Adrenal gland (tissue), 12 donors: ENCODE data around the gene UPK1A. TPM values are rescaled to one million over a fixed set of nuclear protein-coding genes. Genes with fewer than 3 reads are reported as not detected.
A peak's percentile ranks its signal among the peaks of the same experiment; 100 is the strongest.

Experiments
- DNase-seq, 7 donors: peaks; one replicate each; pipeline ENCODE4 v3.0.0-alpha.2; 2019 to 2020
- H3K27ac ChIP-seq, 5 donors: fragments of 200-600 bp; sonication (generic) in 4 of 5; 1 replicate in 3 of 5; 2 replicates in 2 of 5; pipeline versions ENCODE4 v1.5.1 to v1.8.0; 2016 to 2020; ENCODE audit warnings: mild to moderate bottlenecking in 1 of 5
- H3K27me3 ChIP-seq: fragments of 200-600 bp; 2 replicates; pipeline ENCODE4 v1.8.0; 2021
- H3K36me3 ChIP-seq, 2 donors: fragments of 200-600 bp; replicated peaks in 1 of 2; 1 replicate in 1 of 2; 2 replicates in 1 of 2; pipeline versions ENCODE4 v1.5.1 to v1.8.0; 2018 to 2022
- H3K4me1 ChIP-seq, 2 donors: fragments of 200-600 bp; replicated peaks in 1 of 2; 1 replicate in 1 of 2; 2 replicates in 1 of 2; pipeline versions ENCODE4 v1.5.1 to v1.8.0; 2018 to 2021
- H3K4me3 ChIP-seq, 4 donors: fragments of 200-600 bp; sonication (generic) in 3 of 4; one replicate each; pipeline ENCODE4 v1.5.1; 2016 to 2018
- H3K9me3 ChIP-seq, 3 donors: fragments of 200-600 bp; sonication (generic) in 1 of 3; replicated peaks in 1 of 3; 1 replicate in 2 of 3; 2 replicates in 1 of 3; pipeline versions ENCODE4 v1.5.1 to v1.8.0; 2016 to 2021
- POLR2A ChIP-seq, 2 donors: fragments of 450-650 bp; IDR thresholded peaks; one replicate each; pipeline ENCODE4 v1.6.1; 2017; ENCODE audit warnings: antibody characterized with exemption in 2 of 2, mild to moderate bottlenecking in 2 of 2, moderate library complexity in 1 of 2
- WGBS, 4 donors: extraction: QIAGEN DNeasy Blood & Tissue Kit in 2 of 4; methylation state at CpG; one replicate each; pipeline versions ENCODE4 v1.1.5 to v1.1.7; 2013 to 2017; 5-methylcytosine and 5-hydroxymethylcytosine counted together
- intact Hi-C, 2 donors: fragments of 100-400 bp; cut with DNase I; formaldehyde crosslinking; loops; one replicate each; pipeline versions ENCODE4 v1.14.1 to v1.15.0; 2022 to 2023
- polyA plus RNA-seq, 3 donors: library from polyadenylated mRNA; stranded (reverse); fragments of 200-250 nt in 2 of 3; fragments of 350-450 nt in 1 of 3; fragmentation: Illumina TruSeq in 1 of 3; extraction: RNeasy Lipid Tissue Mini Kit (QIAGEN cat#74804) in 1 of 3; gene quantifications; one replicate each; pipeline ENCODE4 v1.2.3, GENCODE V29; 2013 to 2014
- total RNA-seq, 9 donors: library from RNA; depleted of rRNA in 4 of 9; stranded (reverse); fragments of >200 nt in 4 of 9; fragments of 120-200 nt in 1 of 9; fragmentation: NEBNext Ultra II Directional in 1 of 9; extraction: Animal tissue kit (Norgen Biotek cat#: 25700) in 1 of 9; gene quantifications; one replicate each; pipeline versions ENCODE4 v1.1.0 to v1.2.4, GENCODE V29; 2013 to 2023
- TF ChIP-seq, protein P1 (sequence below), 6 experiments: fragments of 450-650 bp in 4 of 6; fragments of 200-600 bp in 2 of 6; sonication (generic) in 1 of 6; IDR thresholded peaks; 1 replicate in 5 of 6; 2 replicates in 1 of 6; pipeline versions ENCODE4 v1.5.1 to v1.8.0; 2016 to 2021; ENCODE audit warnings: antibody characterized with exemption in 6 of 6, mild to moderate bottlenecking in 2 of 6, moderate library complexity in 1 of 6
- donor health status: healthy with polysubstance abuse.
- donor health status: Bipolar disorder and iron deficiency.
- donor health status: DM: yes; HTN: yes; CAD: no.
- donor health status: DM: no; HTN: no; CAD: no.
- donor health status: DM: no; HTN: no; CAD: no.
- donor health status: DM: yes; HTN: yes; CAD: no.

The UPK1A gene
- total and polyA plus RNA-seq, 12 donors: 1.2 TPM; not detected in 11

DNA sequence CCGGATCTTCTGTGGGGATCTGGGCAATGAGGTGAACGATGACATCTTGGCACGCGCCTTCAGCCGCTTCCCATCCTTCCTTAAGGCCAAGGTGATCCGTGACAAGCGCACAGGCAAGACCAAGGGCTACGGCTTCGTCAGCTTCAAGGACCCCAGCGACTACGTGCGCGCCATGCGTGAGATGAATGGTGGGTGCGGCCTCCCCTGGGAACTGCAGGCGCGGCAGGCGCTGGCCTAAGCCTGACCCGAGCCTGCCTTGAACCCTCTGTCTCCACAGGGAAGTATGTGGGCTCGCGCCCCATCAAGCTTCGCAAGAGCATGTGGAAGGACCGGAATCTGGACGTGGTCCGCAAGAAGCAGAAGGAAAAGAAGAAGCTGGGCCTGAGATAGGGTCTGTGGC, 29.2 kb upstream of the UPK1A start:
- H3K27ac ChIP-seq: no peak overlapping the region
- 83 to 94% (median 91%) methylated on average over 15 to 25 of the region's 25 CpGs for WGBS, 4 donors
- H3K27me3 ChIP-seq: no peaks in the 10 kb centered on the region
- H3K4me3 ChIP-seq: no peak overlapping the region
- no peaks in the 10 kb centered on the region for H3K4me1 ChIP-seq
- intact Hi-C loops: no loop called here
- no peak for DNase-seq
- no peaks in the 10 kb centered on the region for H3K9me3 ChIP-seq
- peaks cover 0 to 63% of the 10 kb centered on the region in 2 donors for H3K36me3 ChIP-seq
- TF ChIP-seq, protein P1, sequence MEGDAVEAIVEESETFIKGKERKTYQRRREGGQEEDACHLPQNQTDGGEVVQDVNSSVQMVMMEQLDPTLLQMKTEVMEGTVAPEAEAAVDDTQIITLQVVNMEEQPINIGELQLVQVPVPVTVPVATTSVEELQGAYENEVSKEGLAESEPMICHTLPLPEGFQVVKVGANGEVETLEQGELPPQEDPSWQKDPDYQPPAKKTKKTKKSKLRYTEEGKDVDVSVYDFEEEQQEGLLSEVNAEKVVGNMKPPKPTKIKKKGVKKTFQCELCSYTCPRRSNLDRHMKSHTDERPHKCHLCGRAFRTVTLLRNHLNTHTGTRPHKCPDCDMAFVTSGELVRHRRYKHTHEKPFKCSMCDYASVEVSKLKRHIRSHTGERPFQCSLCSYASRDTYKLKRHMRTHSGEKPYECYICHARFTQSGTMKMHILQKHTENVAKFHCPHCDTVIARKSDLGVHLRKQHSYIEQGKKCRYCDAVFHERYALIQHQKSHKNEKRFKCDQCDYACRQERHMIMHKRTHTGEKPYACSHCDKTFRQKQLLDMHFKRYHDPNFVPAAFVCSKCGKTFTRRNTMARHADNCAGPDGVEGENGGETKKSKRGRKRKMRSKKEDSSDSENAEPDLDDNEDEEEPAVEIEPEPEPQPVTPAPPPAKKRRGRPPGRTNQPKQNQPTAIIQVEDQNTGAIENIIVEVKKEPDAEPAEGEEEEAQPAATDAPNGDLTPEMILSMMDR (IDR thresholded peaks at IDR 0.05): no peak
- TF ChIP-seq POLR2A (IDR thresholded peaks at IDR 0.05): no peak

DNA sequence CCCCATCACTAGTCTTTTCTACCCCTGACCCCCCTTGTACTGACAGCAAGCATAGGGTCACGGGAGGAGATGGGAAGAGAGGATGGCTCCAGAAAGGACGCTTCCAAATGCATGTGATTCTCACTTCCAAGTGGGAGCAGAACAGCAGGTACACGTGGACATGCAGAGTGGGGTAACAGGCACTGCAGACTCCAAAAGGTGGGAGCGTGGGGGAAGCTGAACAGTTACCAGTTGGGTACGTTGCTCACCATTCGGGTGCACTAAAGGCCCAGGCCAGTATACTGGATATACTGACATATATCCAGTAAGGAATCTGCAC, 27.0 kb upstream of the UPK1A start:
- DNase-seq: no peak
- WGBS, 4 donors: 52 to 67% (median 54%) methylated on average over 6 of the region's 6 CpGs
- Histone ChIP-seq H3K27me3 (no peaks in the 10 kb centered on the region), H3K9me3 (no peaks in the 10 kb centered on the region), H3K36me3 (peaks cover 0 to 42% of the 10 kb centered on the region in 2 donors), H3K27ac (no peak overlapping the region), H3K4me1 (no peaks in the 10 kb centered on the region), H3K4me3 (no peak overlapping the region)
- TF ChIP-seq, protein P1 (IDR thresholded peaks at IDR 0.05): no peak
- intact Hi-C loops: no loop called here

DNA sequence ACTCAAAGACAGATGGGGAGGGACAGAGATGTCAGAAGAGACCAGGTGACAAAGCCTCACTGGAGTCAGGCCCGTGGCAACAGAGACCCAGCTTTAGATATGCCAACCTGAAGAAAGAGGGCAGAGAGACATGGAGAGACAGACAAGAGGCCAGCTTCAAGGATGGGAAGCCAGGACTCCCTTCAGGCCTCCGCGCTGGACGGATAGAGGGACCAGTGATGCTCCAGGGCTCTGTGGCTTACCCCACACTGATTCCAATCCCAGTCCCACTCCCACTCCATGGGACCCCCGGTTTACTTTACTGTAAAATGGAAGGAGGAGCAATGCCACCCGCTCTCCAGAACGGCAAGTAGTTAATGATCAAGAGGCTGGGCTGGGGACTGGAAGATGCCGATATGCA, 26.5 kb upstream of the UPK1A start:
- no peaks in the 10 kb centered on the region for H3K27me3 ChIP-seq
- DNase-seq: no peak
- H3K27ac ChIP-seq: no peak overlapping the region
- peaks cover 0 to 4% of the 10 kb centered on the region in 2 donors for H3K4me1 ChIP-seq
- TF ChIP-seq, protein P1 (IDR thresholded peaks at IDR 0.05): no peak
- WGBS, 4 donors: 81 to 87% (median 86%) methylated on average over 8 of the region's 8 CpGs
- intact Hi-C loops: no loop called here
- no peak overlapping the region for H3K4me3 ChIP-seq
- peaks cover 0 to 36% of the 10 kb centered on the region in 2 donors for H3K36me3 ChIP-seq
- H3K9me3 ChIP-seq: no peaks in the 10 kb centered on the region

DNA sequence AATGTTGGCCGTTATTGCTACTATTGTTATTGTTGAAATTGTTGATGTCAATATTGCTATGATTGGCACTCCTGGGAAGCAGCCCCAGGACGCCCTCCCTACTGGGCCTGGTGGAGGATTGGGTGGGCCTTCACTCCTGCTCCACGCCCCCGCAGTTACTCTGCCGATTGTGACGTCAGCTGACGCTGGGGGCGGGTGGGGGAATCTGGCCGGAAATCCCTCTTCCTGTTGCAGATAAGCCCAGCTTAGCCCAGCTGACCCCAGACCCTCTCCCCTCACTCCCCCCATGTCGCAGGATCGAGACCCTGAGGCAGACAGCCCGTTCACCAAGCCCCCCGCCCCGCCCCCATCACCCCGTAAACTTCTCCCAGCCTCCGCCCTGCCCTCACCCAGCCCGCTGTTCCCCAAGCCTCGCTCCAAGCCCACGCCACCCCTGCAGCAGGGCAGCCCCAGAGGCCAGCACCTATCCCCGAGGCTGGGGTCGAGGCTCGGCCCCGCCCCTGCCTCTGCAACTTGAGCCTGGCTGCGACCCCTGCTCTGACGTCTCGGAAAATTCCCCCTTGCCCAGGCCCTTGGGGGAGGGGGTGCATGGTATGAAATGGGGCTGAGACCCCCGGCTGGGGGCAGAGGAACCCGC, 24.7 kb upstream of the UPK1A start, which contains the start of gene ETV2:
Gene ETV2, plus strand, starts transcription at position 231 of the 637 bp plus-strand sequence. CDS start 716 bp downstream, outside the sequence.
- H3K9me3 ChIP-seq: no peaks in the 10 kb centered on the region
- H3K4me1 ChIP-seq: peaks cover 0 to 10% of the 10 kb centered on the region in 2 donors
- no peaks in the 10 kb centered on the region for H3K27me3 ChIP-seq
- 22 to 34% (median 27%) methylated on average over 3 to 28 of the region's 28 CpGs for WGBS, 4 donors
- peaks cover 0 to 18% of the 10 kb centered on the region in 2 donors for H3K36me3 ChIP-seq
- peak in 3 of 7 donors; percentile 36 to 69 (median 50) for DNase-seq
- H3K27ac ChIP-seq: peak within 1 kb of the TSS in 1 of 5 donors; percentile 56
- H3K4me3 ChIP-seq: no peak within 1 kb of the TSS
- TF ChIP-seq POLR2A (IDR thresholded peaks at IDR 0.05): no peak
- TF ChIP-seq, protein P1 (IDR thresholded peaks at IDR 0.05): no peak
- intact Hi-C loops: no loop called here
